Gastroesophageal sphincter (tissue), 3 donors: ENCODE results near the gene AKAP13.

ENCODE experiments used
- CTCF ChIP-seq, 4 experiments: fragments of 200-600 bp in 2 of 4; fragments of 450-650 bp in 2 of 4; sonication (generic) in 1 of 4; IDR thresholded peaks; one replicate each; pipeline ENCODE4 v1.5.1; 2017 to 2019; ENCODE audit warnings: antibody characterized with exemption in 4 of 4, mild to moderate bottlenecking in 2 of 4, moderate library complexity in 2 of 4
- EP300 ChIP-seq: sonication (generic); formaldehyde crosslinking; IDR thresholded peaks from one replicate; pipeline ENCODE4 v1.6.1; 2017; ENCODE audit warnings: antibody characterized with exemption, mild to moderate bottlenecking
- POLR2AphosphoS5 ChIP-seq: sonication (generic); formaldehyde crosslinking; IDR thresholded peaks from one replicate; pipeline ENCODE4 v1.6.1; 2017; ENCODE audit warnings: antibody characterized with exemption

- TF ChIP-seq CTCF (IDR thresholded peaks at IDR 0.05) (no peak), POLR2AphosphoS5 (no peak), EP300 (no peak)
These were observed 400.7 kb downstream of the AKAP13 start for GRCh38 chr15:85781099-85781498.
